ENCODE measurements around the gene MEF2C.

DNA sequence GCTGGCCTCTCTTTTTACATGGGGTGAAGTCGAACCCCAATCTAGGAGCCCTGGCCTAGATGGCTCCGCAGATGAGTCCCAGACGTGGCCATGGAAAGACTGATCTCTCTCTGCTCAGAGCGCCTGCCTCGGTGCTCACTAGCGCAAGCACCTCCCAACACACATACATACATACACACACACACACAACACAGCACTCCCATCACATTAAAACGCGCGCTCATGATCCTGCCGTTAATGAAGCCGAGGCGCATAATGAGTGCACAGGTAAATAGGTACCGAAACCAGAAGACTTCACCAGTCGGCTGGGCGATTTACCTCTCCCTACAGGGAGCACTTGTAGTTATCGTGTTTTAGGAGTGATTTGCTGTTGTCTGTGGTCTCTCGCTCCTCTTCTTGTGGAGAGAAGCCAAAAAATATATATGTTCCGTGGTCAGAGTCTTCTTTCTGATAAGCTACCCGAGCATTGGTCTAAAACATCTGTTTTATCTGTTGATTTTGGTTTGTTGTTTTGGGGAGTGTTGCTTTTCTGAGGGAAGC is 207.7 kb downstream of the MEF2C start:
- TF ChIP-seq POLR2A (IDR thresholded peaks at IDR 0.05) (no peak), CTCF (IDR thresholded peaks at IDR 0.05) (no peak)
